A549 treated with AZD9567 at 1 μM for 4 hours (cell line): ENCODE measurements around the gene S100A8. TPM values are rescaled to one million over a fixed set of nuclear protein-coding genes. Genes with fewer than 3 reads are reported as not detected.

Experiments used
- total RNA-seq: library from RNA; stranded (reverse); fragments of 200-300 nt; extraction: Qiagen RNA extraction; gene quantifications from 5 replicates; pipeline ENCODE4 v1.2.3, GENCODE V29; 2022; ENCODE audit not compliant: insufficient read depth

The S100A8 gene
- not detected in 5 replicates for total RNA-seq

GRCh38 chr1:153390938-153391710 is at the start of gene S100A8:
TSS of gene S100A8 (minus strand) at chr1:153391073. CDS start at chr1:153390535, 538 bp downstream.

GRCh38 chr1:153415850-153416570 is 25.1 kb upstream of the S100A8 start, which contains the start of gene S100A7A:
TSS of gene S100A7A (plus strand) at chr1:153416520. CDS start at chr1:153418083, 1,563 bp downstream.

GRCh38 chr1:153375511-153375910 is 15.4 kb downstream of the S100A8 start, which contains the start of gene S100A12:
TSS of gene S100A12 (minus strand) at chr1:153375621. CDS start at chr1:153374592, 1,029 bp downstream.

GRCh38 chr1:153357853-153358690 is 32.8 kb downstream of the S100A8 start, which contains the start of gene S100A9:
TSS of gene S100A9 (plus strand) at chr1:153357854. CDS start at chr1:153358284, 430 bp downstream.

GRCh38 chr1:153348511-153349362 is 42.1 kb downstream of the S100A8 start, which contains the start of gene PGLYRP4:
TSS of gene PGLYRP4 (minus strand) at chr1:153348841. CDS start at chr1:153347932, 909 bp downstream.

Other genes with a start within 250 kb of the S100A8 start
- gene SPRR2G, start 240.2 kb downstream of the S100A8 start, total RNA-seq: not detected in 5 replicates
- not detected in 5 replicates for gene LELP1, start 187.6 kb downstream of the S100A8 start, total RNA-seq
- 0.08 TPM in 1 of 5 replicates, not detected in the others for gene PRR9, start 173.5 kb downstream of the S100A8 start, total RNA-seq
- not detected in 5 replicates for gene LORICRIN, start 131.4 kb downstream of the S100A8 start, total RNA-seq
- gene PGLYRP3, start 78.1 kb downstream of the S100A8 start, total RNA-seq: not detected in 5 replicates
- not detected in 5 replicates for gene PGLYRP4, start 42.2 kb downstream of the S100A8 start, total RNA-seq
- gene S100A9, start 33.2 kb downstream of the S100A8 start, total RNA-seq: 0.49 to 1.2 TPM (median 0.80 TPM) in 4 of 5 replicates, not detected in the other
- gene S100A12, start 15.5 kb downstream of the S100A8 start, total RNA-seq: not detected in 5 replicates
- gene S100A7A, start 25.4 kb upstream of the S100A8 start, total RNA-seq: not detected in 5 replicates
- not detected in 5 replicates for gene S100A7, start 69.6 kb upstream of the S100A8 start, total RNA-seq
- 3,026 to 3,713 TPM (median 3,617 TPM) in 5 replicates for gene S100A6, start 144.9 kb upstream of the S100A8 start, total RNA-seq
- 0.74 to 1.7 TPM (median 0.84 TPM) in 4 of 5 replicates, not detected in the other for gene S100A5, start 149.9 kb upstream of the S100A8 start, total RNA-seq
- 1,162 to 1,829 TPM (median 1,676 TPM) in 5 replicates for gene S100A4, start 154.7 kb upstream of the S100A8 start, total RNA-seq
- gene S100A3, start 158.2 kb upstream of the S100A8 start, total RNA-seq: 81.6 to 99.0 TPM (median 94.1 TPM) in 5 replicates
- 10.6 to 29.6 TPM (median 22.2 TPM) in 5 replicates for gene S100A2, start 174.8 kb upstream of the S100A8 start, total RNA-seq
- gene S100A16, start 222.1 kb upstream of the S100A8 start, total RNA-seq: 405 to 503 TPM (median 489 TPM) in 5 replicates
- 0.18 to 0.52 TPM (median 0.31 TPM) in 4 of 5 replicates, not detected in the other for gene S100A14, start 225.3 kb upstream of the S100A8 start, total RNA-seq
- 131 to 188 TPM (median 175 TPM) in 5 replicates for gene S100A13, start 236.4 kb upstream of the S100A8 start, total RNA-seq
- 0.39 to 0.88 TPM (median 0.53 TPM) in 4 of 5 replicates, not detected in the other for gene S100A1, start 237.4 kb upstream of the S100A8 start, total RNA-seq
- gene CHTOP, start 243.0 kb upstream of the S100A8 start, total RNA-seq: 77.8 to 88.2 TPM (median 79.7 TPM) in 5 replicates